HT-29 (cell line): ENCODE measurements around the gene CRB2. TPM values are rescaled to one million over a fixed set of nuclear protein-coding genes. Genes with fewer than 3 reads are reported as not detected.

ENCODE experiments used
- DNase-seq: peaks from one replicate; pipeline ENCODE4 v3.0.0-alpha.2; 2015; ENCODE audit warnings: low spot score
- total RNA-seq: library from RNA; depleted of rRNA; stranded (reverse); fragments of >200 nt; shearing (Covaris generic); gene quantifications from 2 replicates; pipeline ENCODE4 v1.2.3, GENCODE V29; 2014

CRB2 gene
- total RNA-seq, 1 experiment from 2014 or later: 0.94 TPM

DNA sequence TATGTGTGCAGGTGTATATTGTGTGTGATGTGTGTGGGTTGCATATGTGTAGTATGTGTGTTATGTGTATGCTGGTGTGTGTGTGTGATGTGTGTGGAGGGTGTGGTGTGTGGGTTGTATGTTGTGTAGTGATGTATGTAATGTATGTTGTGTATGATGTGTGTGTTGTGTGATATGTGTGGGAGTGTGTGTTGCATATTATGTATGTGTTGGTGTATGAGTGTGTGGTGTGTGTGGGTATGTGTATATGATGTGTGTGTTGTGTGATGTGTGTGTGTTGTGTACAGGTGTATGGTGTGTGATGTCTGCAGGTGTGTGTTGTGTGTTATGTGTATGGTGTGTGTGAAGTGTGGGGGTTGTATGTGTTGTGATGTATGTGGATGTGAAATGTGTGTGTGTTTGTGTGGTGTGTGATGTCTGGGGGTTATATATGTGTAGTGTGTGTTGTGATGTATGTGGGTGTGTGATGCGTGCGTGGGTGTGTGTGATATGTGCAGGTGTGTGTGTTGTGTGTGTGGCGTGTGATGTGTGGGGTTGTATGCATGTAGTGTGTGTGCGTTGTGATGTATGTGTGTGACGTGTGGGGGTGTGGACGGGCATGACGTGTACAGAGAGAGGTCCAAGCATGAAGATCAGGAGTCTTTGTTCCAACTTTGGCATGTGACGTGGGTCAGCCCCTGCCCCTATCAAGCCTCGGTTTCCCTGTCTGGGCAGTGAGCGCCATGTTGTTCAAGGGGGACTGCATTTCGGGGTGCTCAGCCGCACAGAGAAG, 8.5 kb upstream of the CRB2 start:
- DNase-seq: no peak

DNA sequence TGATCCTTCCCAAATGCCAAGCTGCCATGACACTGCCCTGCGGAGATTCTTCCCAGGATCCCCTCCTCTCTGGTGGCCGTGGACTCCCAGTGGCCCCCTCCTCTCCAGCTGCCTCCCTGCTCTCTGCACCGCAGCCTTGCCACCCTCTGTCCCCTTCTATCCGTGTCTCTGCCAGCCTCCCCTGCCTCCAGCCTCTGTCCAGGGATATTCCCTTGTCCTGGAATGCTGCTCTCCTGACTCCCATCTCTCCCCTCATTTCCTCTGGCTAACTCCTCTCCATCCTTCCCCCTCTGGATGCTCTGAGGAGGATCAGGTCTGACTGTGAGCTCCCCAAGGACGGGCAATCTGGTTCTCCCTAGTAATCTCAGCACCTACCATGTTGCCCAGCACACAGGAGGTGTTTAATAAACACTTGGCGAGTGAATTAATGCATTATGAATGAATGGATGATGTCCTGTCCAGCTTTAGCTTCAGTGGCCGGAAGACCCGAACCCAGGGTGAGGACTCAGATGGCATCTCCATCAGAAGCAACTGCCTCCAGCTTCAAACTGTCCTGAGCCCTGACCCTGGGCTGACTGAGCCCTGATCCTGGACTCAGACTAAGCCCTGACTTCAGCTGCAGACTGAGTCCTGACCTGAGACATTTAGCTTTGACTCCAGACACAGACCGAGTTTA, 7.5 kb upstream of the CRB2 start:
- DNase-seq: no peak

DNA sequence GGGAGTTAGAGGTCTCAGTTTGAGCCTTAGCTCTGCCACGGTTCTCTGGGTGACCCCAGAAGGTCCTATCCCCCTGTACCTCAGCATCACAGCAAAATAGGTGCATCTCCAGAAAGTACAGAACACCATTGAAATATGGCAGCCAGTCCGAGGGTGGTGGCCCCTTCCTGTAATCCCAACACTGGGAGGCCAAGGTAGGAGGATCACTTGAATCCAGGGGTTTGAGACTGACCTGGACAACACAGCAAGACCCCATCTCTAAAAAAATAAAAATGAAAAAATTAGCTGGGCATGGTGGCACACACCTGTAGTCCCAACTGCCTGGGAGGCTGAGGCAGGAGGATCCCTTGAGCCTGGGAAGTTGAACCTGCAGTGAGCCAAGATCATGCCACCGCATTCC, 7.0 kb upstream of the CRB2 start:
- no peak for DNase-seq

DNA sequence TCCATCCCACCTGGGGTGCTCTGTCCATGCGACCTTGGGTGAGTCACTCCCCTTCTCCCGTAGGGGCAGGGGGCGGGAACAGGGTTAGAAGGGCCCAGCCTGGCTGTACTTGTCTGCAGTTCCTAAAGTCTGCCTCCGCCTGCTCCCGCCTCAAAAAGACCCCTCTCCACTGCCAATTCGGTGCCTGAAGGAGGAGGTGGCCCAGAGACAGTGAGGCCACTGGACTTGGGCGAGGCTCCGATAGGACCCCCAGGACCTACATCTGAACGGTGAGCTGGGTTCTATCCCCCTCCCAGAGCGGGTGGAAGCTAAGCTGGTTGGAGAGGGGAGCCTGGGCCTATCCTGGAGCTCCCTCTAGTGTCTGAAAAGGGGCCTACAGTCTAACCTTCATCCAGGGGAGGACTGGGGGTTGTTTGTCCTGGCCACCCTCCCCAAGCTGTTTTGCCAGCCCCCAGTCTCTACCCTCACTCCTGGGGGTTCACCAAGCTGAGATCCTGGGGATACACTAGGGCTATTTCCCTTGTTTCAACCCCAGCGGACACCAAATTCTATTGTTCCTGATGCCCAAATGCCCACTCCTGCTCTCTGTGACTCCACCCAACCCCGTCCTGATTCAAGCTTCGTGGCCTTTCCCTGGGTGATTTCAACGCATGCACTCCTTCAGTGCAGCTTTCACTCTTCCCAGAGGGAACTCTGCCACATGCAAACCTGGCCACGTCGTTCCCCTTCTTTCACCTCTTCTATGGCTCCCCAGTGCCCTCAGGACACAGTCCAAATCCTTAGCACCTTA, 6.1 kb upstream of the CRB2 start:
- peak; percentile 72 for DNase-seq

DNA sequence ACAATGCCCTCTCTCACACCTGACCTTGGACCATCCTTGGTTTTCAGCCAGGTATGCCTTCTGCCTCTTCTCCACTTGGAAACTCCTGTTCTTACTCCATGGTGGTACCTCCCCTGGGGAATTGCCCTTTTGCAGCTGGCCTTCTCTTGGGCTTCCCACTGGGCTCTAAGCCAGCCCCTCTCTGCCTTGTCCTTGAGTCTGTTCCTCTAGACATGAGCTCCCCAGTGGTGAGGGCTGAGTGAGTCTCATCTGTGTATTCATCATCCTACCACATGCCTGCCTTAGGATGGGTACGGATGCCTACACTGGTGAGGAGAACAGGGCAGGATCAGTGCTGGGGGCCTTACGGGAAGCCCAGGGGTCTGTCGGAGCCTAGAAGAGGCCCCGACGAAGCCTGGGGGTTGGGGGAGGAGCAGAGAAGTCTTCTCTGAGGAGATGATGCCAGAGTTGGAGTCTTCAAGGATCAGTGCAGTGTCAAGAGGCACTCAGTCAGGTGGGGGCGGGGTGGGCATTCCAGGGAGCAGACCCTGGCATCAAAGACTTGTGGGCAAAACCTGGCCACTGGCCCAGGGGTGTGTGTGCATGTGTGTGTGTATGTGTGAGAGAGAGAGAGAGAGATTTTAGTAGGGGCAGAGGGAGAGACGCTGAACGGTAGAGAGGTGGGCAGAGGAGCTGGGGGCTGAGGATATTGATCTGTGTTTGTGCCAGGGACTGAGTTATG, 5.2 kb upstream of the CRB2 start:
- no peak for DNase-seq

DNA sequence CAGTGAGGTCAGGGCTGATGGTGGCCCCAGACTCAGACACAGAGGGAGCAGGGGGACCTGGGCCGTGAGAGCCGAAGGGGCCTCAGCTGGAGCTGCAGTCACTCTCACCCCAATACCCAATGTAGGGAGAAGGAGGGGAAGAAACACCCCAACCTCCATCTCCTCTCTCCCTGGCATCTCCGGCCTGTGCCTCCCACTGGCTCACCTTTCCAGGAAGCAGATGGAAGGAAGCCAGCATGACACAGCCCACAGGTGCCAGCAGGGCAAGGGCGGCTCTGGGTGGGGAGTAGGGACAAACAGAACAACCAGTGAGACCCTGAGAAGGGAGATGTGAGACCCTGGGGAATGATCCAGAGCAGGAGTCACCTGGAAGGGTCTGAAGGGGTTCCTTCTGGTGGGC, 3.0 kb upstream of the CRB2 start:
- DNase-seq: peak; percentile 31

DNA sequence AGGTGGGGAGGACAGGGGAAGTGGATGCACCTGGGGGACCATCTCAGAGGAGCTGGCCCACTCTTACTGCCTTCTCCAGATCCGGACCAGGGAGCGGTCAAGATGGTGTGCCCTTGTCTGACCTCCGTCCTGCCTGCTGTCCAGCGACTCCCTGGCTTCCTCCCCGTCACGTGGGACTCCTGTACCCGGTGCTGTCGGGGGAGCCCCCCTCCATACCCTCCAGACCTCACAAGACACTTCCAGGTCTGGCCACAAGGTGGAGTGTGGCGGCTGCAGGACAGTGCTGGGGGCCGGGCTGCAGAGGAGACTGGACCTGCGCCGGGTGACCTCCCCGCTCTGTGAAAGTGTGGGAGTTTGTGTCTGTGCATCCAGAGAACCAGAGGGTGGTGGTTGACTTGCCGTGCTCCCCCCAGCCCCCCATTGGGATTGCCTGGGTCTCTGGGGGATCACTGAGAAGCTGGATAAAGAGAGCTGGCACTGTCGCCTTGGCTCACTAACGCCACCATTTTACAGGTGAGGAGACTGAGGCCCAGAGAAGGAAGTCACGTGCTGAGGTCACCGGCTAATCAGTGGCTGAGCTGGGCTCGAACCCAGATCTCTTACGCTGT, 1.9 kb upstream of the CRB2 start:
- DNase-seq: peak; percentile 82

DNA sequence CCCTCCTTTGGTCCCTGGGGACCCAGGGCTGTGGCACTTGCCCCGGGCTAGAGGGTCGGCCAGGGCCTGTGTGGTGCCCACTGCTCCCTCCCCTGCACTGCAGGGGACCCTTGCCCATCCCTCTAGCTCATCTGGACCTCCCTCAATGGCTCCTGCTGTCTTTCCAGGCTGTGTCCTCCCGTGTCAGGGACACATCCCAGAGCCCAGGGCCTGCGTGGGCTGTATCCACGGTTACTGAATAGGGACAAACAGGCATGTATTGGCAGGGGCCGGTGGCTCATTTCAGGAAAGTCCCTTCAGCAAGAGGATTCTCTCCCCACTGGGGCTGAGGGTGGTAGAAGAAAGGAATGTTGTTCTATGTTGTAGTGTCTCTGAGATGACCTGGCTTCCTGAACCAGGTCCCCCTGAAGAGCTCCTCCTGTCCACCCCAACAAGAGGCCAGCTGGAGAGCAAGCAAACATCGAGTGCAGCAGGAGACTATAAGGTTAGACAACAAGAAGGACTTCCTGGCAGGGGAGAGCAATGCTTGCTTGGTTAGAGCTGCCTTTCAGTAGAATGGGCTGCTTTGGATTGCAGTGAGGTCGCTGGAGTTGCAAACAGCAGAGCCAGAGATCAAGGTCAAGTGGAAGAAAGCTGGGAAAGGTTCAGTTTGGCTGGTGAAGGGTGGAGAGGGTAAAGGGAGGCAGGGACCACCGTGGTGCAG, 1.0 kb upstream of the CRB2 start:
- DNase-seq: no peak

DNA sequence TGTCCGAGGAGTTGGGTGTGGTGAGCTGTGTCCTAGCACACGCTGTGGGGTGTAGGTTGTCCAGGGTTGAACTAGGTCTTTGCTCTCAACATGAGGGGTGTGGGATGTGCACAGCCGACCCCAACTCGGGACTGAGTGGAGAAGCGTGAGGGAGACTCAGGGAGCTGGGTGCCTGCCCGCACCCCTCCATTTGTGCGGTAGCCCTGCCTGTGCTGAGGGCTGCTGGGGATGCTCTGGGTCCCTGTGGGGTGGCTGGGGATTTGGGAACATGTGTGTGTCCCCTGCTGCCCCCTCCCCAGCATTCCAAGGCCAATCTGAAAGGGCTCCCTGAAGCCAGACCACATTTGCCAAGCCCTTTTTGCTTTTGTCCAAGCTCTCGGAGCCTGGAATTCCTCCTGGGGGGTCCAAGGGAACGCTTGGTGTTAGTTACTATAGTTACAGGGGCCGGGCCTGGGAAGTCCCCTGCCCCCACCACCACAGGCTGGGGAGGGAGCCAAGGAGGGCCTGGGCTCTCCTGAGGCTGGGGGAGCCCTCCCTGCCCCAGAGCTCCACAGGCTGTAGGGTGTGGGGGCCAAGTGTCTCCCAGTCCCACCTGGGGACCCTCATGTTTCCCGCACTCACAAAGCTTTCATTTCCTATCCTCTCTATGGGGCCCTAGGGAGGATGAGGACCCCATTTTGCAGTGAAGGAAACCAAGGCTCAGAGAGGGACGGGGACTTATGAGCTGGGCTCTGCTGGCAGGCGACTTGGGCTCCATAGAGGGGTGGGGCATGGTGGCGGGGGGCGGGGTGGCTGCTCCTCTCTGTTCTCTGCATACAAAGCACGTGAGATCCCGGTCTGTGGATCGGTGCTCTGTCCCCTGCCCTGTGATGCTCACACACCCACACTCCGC, 1.1 kb downstream of the CRB2 start:
- DNase-seq: no peak

DNA sequence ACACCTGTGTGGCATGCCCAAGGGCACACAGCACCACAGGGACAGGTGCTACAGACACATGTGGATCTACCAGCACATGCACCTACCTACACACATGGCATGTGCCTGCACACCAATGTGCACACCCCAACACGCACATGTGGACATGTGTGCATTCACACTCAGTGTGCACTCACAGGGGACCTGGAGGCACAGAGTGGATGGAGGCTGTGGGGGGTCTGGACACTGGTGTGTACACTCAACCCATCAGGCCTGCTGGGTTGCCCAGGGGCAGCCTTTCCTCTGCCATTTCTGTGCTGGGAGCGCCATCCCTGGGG, 1.7 kb downstream of the CRB2 start:
- no peak for DNase-seq

DNA sequence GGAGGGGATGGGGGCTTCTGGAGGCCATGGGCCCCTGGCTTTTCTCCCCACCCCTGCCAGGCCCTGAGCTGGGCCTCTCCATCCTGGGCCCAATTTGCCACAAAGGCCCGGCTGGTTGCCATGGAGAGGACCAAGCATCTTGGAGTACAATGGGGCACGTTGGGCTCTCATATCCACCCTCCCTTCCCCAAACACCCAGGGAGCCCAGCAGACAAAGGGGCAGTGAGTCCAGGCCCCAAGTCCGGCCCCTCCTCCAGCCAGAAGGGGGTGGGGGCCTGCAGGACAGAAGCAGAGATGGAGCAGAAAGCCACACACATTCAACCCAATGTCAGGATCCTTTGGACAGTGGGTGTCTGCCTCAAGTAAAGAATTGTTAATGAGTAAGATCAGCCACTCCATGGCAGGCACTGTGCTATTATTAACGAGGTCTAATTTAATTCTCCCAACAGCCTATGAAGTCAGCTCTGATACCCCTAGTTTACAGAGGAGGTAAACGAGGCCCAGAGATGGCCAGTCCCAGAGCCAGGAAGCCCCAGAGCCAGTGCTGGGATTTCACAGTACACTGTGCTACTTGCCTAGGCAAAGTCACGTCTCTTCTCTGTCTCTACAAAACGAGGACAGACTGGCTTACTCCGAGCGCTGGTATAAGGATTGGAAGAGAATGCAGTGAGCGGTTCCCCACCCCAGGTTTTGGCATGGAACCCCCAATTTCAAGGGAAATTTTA, 2.3 kb downstream of the CRB2 start:
- no peak for DNase-seq

DNA sequence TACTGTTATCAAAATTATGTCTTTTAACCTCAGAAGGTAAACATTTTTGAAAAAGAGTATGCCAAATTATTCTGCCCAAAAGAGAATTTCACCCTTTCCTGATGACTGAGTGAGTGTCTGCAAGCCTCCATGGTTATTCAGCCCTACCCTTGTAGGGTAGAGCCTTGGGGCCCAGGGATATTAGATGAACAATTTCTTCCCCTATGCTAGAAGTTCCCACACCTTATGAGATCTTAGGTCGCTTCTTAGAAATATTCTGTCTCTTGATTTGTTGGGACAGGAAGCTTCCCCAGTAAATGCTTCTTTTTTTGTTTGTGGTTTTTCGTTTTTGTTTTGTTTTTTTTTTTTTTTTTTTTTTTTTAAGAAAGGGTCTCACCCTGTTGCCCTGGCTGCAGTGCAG, 3.1 kb downstream of the CRB2 start:
- DNase-seq: no peak

DNA sequence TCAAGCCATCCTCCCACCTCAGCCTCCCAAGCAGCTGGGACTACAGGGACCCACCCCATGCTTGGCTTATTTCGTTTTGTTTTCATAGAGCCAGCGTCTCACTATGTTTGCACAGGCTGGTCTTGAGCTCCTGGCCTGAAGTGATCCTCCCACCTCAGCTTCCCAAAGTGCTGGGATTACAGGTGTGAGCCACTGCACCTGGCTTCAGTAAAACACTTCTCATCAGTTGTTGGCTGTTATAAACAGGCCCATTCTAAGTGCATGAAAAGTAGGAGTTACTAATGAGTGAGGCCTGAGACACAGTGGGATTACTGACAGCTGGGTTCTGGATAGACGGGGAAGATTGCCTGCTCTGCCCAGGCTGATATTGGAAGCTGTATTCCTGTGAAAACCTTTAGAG, 3.5 kb downstream of the CRB2 start:
- peak; percentile 20 for DNase-seq

DNA sequence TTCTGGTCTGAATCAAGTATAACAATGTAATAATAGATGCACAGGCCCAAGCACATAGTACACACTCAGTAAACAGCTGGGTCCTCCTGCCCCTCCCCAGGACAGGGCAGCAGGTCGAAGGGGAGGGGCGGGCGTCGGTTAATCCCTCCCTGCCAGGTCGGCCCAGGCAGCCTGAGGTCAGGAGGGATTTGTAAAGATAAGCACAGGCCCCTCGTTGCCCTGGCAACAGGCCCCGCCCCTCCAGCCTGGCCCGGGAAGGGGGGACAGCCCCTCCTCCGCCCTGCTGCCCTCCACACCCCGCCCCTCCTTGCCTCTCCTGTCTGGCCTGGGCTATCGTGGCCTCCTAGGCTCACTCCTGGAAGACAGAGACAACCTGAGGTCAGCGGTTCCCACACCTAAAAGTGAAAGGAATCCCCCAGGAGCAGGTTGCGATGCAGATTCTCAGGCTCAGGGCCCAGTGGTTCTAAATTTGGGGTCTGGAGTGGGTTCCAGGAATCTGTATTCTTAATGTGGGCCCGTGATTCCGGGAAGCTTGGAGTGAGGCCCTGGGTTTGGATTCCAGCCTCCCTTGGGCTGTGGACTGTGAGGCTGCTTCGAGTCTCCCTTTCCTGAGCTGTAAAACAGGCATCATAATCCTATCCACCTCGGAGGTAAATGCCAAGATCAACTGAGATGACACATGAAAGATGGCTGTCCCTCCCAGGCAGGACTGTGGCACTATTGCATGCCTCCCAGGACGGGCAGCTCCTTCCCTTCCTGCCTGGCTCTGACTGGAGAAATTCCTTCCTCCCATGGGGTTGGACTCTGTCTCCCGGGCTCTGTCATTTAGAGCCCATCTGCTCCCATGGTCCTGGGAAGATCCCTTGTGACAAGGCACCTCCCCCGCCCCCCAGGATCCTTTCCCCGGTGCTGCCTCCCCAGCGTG, 4.4 kb downstream of the CRB2 start:
- peak; percentile 73 for DNase-seq

DNA sequence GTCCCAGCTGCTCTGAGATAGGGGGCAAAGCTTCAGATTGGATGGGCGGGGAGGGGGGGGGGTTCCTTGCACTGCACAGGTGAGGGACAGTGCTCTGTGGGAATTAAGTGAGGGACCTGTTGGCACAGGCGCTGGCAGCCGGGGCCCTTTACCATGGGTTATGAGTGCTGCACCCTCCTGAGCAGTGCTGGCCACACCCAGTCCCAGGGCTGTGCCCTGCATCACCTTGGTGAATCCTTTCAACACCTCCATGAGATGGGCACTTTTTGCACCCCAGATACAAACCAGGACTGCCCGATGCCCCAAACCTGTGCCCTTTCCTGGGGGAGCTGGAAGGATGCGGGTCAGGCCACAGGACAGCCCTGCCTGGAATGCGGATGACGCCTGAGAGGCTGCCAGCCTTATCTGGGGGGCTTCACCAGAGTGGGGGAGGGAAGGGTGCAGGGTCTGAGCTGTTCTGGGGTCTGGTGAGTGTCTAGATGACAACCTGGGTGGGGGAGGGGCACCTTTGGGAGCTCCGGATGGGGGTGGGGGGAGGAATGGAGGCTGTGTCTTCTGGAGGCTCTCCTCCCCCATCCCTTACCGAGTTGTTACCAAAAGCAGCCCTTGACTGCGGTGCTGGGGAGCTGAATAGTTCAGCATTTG, 5.2 kb downstream of the CRB2 start:
- DNase-seq: no peak

DNA sequence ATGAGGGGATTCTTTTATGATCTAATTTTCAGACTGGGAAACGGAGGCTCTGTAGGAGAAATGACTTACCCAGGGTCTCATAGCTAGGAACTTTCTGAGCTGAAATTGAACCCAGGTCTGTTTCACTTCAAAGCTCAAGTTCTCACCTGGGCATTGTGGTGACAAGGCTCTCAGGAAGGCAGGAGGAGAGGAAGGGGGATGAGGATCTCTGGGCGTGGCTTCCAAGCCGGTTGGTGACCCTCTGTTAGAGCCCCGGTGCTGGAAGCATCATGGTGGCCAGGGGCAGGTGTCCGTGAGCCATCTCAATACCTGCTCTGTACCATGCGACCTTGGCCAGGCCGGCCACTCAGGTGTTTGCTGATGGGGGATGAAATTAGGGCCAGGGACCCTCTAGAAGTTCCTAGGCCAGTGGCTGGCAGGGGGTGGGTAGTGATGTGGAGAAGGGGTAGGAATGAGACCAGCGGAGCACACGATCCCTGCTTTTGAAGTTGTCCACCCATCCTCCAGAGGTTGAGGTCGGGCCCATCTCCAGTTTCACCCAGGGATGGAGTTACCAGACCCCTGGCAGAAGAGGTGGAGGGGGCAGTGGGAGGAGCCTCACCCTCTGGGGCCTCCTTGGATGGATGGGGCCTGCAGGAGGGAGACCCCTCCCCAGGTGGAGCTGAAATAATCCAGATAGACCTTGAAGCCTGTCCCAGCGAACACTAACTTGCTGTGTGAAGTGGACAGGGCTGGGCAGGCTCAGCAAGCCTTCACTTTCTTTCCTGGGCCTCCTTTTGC, 5.9 kb downstream of the CRB2 start:
- no peak for DNase-seq

DNA sequence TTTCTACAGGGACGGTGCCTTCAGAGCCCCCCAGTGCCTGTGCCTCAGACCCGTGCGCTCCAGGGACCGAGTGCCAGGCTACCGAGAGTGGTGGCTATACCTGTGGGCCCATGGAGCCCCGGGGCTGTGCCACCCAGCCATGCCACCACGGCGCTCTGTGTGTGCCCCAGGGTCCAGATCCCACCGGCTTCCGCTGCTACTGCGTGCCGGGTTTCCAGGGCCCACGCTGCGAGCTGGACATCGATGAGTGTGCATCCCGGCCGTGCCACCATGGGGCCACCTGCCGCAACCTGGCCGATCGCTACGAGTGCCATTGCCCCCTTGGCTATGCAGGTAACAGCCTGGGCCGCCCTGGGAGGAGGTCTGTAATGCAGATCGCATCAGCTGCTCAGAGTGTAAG, 6.9 kb downstream of the CRB2 start:
- no peak for DNase-seq
